Measurements from ENCODE around the gene BZW2.

Gene BZW2

DNA sequence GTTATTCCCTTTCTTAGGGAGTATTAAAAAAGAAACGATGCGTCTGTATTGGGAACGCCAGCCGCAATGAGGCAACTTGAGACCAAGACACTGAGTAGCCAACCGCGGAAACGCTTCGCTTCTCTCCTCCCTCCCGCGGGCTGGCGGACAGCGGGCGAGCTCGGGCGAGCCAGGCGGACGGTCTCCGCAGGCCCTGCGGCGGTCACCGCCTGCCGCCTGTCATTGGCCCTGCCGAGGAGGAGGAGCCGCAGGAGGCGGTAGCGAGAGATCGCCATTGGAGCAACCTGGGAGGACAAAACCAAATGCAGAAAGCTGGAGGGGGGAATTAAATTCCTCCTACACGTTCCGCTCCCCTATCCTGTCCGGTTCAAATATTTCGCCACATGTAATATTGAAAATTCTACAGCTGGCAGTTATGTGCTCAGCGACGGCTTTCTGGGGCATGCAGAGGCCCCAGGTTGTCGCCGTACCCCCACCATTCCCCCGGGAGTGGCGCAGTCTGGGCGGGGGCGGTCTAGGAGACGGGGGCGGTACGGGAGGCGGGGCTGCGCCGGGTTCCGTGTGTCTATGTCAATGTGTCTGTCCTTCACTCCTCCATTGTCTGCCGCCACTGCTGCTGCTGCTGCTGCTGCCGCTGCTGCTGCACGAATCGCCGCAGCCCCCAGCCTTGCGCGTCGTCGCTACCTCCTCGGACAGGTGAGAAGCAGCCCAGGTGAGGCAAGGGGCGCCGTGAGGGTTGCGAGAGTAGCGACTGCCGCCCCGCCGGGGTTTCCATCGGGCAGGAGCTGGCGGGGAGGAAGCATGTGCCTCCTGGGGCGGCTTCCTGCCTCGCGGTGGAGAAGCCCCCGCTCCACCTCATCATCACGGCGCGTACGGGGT is at the start of gene BZW2, which contains the start of gene ANKMY2:
Gene BZW2 (plus strand): TSS at position 589 of the 879 bp plus-strand sequence. CDS start 19,263 bp downstream, outside the sequence.
Gene ANKMY2 (minus strand): TSS at position 162 of the 879 bp plus-strand sequence. CDS start 181 bp downstream, outside the sequence.
- FAIRE-seq = peak; percentile 76

DNA sequence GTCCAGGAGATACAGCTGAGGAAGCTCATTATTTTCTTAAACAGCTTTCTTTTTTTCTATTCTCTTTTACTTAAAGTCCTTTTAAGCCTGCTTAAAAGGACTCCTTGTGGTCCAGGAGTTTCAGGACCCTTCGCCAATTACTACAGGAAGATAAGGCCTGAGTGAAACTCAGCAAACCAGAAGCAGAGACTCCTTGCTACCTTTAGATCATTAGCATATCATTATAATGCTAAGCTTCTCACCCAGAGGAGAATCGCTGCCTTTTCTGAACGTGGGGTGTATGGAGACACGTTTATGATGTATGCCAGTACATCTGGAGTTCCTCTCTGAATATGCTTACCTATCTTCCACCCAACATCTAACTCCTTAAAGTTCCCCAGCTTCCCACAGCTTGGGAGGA is 48.0 kb upstream of the BZW2 start:
- FAIRE-seq = no peak

DNA sequence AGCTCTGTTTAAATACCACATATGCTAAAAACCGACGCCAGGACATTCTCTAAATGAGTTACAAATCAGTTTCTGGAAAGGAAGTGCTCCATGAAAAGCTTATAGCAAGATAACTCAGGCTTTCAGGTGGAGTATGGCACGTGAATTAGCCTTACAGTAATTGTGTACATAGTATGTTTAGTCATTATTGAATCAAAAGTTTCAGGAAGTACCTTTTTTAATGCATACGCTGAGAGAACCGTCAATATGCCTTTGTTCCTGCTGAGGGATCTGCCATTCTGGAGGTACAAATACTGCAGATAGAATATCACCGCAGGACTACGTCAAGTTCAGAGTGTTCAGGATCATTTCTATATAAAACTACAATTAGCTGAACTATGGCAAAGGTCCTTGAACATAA is 46.1 kb upstream of the BZW2 start:
- no peak for FAIRE-seq

DNA sequence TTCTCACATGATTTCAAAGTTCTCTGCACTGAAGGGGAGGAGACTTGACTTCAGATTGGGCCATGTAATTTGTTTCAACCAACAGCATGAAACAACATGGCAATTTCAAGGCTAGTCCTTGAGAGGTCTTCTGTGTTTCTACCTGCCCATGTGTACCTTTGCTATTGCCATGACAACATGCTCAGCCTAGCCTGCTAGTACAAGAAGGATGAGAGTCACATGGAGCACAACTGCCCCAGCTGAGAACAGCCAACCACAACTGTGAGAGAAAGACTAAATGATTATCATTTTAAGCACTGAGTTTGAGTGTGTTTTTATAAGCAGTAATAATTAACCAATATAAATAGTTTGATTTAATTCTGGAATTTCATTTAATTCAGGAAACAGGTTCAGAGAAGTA is 42.3 kb upstream of the BZW2 start:
- no peak for FAIRE-seq

DNA sequence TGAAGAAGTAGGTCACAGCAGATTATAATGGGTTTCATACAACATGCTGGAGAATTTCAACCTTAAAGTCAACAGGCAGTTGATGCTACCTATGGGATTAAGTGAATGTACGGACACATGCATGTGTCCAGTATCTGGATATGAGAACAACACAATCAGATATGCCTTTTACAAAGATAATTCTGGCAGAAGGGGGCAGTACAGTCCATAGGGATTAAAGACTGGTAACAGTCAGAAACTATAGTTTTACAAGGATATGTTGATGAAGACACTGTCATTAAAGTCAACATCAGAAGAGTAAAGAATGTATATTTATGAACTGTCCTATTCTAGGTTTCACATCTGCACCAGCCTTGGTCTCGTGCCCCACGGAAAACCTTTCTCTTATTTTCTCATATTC is 41.9 kb upstream of the BZW2 start:
- no peak for FAIRE-seq

DNA sequence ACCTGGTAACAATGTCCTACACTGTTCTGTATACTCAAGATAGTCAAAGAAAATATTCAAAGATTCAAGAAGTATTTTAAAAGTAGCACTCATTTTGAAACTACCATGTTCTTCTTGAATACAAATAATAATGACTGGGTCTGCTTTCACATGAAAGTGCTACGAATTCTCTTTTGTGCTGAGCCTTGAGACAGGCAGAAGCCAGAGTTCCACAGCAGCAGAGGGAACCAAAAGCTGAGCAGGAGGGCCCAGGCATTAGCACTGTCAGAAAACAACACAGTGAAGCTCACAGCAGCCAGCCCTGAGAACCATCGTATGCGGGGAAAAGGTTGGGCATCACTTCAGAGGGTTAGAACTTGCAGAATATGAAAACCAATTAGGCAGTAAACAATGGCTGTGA is 39.3 kb upstream of the BZW2 start:
- FAIRE-seq = no peak

DNA sequence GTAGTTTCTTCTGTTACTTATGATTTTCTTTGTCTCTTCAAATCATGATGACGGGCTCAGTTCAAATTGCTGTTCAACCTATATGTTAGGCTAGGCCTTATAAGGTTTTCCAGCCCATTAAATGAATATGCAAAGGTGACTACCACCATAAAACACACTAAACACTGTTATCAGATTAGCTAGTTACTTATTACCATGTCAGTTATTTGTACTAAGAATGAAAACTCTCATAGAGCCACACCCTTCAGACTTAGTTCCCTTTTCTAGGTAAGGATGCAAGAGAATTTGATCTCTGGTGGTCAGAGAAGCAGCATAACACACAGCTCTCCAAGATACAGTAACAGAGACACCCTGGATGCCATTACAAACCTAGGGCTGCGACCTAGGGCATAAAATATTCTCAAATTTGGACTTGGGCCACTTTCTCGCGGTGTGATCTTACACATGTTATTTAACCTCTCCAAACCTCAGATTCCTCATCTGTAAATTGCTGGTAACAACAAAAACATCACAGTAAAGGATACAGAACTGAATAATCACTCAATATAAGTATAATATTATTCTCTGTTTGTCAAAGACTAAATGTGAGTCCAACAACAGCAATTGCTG is 36.0 kb upstream of the BZW2 start:
- FAIRE-seq = peak; percentile 13

DNA sequence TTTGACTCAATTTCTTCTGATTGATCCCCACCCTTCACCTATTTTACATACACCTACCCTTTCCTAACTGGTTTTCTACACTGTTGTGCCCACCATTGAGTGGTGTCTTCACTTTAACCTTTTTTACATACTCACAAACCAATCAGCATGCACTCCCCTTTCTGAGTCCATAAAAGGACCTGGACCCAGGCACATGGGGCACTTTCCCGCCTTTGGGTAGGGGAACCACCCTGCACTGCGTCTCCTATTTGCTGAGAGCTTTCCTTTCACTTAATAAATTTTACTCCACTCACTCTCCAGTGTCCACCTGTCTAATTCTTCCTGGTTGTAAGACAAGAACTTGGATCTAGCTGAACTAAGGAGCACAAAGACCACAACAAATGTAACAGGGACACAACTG is 34.3 kb upstream of the BZW2 start:
- no peak for FAIRE-seq

DNA sequence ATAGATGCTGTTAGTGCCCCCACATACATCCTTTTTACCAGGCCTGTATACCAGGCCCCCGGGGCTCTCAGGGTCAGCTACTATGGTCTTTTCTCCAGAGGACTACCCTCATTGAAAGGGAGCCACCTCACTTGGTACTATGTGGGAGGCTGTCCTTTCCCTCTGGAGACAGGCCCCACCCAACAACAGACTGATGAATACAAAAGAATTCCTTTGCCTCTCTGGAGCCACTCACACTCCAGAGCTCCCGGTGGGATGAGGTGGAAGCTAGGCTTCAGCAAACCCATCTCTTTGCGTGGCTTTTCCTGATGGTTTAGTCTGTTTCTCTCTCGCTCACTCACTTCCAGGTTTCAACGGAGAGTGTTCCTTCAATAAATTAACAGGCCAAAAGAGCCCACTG is 30.8 kb upstream of the BZW2 start:
- no peak for FAIRE-seq

DNA sequence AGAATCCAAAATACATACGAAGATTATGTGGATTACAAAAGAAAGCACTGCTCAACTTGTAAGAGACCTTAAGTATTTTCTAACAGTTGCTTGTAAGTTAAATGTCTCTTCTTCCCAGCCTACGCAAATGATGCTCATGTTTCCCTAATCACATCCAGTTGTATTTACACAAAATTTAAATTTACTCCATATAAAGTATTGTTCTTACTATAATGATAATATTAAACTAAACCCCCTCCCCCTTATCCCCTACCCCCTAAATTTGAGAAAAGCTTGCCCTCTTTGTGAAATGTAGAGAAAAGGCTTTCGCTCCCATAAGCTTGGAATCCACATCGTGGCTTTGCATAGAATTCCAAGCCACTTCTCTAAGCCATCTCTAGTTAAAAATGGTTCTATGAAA is 29.9 kb upstream of the BZW2 start:
- FAIRE-seq = no peak

DNA sequence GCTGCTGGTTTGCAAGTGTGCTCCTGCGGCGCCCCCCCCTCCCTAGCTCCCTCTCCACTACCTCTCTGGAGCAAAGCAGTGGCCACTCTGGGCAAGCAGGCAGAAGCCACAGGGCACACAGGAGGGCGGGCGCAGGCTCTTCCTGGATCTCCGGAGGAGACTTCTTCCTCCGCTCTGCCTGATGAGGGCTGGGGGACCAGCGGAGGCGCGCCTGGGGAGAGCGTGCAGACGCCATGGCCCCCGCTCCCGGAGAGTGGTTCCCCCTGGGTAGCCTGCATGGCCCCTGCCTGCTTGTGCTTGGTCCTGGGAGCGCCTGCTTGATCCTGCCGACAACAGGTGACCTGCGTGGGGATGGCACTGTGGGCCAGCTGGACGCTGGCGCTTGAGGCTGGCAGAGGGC is 29.4 kb upstream of the BZW2 start:
- FAIRE-seq = no peak

DNA sequence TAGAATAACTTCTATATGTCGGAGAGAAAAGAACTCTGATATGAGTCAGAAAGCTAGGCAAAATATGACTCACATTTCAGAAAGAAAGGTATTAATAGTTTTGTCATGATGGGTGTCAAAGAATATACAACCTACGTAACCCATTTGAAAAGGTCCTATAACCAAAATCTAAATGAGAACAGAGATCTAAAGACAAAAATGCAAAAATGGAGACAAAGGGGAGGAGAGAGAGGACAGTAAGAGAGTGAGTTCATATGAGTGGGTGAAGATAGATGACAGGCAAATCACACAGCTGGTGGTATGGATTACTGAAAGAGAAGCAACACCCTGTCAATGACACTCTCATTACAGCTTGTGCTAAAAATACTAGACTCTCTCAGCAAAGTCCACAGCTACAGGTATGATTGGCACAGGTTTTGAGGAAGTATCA is 26.0 kb upstream of the BZW2 start:
- FAIRE-seq = no peak

DNA sequence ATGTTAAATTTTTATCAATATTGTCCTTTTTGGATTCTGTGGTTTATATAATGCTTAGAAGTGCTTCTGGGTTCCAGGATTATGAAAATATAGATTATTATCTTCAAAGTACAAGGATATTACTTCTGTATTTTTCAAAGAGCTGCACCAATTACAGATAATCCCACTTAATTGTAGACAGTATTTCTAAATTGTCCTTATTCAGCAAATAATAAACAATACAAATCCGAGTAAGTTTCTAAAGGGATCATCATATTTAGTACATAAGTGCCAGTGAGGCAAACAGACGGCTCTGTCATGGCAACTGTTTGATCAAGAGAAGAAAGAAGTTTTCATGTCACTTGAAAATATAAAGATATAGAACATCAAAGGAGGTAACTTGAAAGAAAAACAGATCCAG is 19.6 kb upstream of the BZW2 start:
- no peak for FAIRE-seq

DNA sequence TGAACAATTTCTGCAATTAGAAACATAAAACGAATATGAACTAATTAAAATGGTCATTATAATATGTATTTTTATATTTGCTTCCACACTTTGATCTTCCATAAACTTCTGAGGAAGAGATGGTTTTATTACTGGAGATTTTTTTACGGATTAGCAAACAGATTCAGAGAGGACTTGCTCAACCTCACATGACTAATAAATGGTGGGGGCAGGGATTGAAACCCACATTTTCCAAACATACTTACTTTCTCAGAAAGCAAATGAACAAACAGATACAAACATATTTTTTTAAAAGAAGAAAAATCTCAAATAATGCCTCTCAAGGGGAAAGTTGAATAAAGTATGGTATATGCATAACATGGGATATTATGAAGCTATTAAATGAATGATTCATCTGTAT is 18.7 kb upstream of the BZW2 start:
- no peak for FAIRE-seq

DNA sequence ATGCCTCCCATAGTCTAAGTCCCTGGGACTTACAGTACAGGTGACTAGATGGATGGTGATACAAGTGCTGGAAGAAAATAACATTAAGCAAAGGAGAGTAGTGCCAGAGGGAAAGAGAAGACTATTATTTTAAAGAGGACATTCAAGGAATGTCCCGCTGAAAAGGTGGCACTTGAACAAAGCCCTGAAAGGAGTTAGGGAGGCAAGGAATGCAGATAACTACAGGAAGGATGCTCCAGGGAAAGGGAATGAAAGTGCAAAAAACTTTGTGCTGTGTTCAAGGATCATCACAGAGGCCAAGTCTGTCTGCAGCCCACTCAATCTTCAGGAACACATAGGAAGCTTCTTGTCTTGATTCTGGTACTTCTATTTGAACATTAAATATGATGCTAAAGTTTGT is 15.3 kb upstream of the BZW2 start:
- FAIRE-seq = no peak

DNA sequence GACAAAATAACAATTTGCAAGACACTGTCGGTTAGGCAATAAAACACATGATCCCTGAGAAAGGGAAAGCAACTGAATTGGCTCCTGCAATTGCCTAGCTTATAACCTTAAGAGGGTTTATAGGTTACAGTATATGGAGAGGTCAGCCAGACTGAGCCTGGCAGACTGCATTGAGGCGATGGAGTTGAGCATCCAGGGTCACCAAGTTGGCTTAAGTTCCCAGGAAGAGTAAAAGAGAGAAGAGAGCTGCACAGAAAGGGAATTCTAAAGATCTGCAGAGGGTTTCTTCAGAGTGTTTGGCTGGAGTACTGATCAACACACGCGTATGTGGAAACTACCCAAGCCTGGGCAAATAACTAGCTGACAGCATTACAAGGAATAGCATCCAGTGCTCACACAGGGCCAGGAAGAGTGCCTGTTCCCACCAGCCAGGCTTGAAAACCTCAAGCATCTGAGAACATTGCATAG is 11.7 kb upstream of the BZW2 start:
- no peak for FAIRE-seq

DNA sequence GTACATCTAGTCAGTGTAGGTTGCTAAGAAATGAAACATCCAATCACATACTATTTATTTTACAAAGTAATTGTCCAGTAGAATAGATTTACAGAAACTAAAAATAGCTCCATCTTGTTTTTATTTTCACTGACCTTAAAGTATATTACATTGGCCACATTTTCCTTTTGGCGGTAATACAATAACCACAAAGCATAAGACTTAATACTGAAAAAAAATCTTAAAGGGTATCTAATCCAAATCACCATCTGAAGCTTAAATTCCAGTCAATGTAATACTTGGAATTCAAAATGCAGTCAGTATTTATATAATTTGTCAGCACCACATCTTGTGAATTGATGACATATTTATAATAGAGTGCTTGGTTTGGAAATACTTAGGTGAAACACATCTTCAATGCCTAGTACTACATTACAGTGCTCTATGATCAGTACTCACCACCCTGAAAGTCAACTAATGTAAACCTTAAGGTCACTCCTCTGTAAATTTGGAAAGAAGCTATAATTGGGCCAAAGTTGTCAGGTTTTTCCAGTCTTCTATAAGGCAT is 9.4 kb upstream of the BZW2 start:
- peak; percentile 72 for FAIRE-seq

DNA sequence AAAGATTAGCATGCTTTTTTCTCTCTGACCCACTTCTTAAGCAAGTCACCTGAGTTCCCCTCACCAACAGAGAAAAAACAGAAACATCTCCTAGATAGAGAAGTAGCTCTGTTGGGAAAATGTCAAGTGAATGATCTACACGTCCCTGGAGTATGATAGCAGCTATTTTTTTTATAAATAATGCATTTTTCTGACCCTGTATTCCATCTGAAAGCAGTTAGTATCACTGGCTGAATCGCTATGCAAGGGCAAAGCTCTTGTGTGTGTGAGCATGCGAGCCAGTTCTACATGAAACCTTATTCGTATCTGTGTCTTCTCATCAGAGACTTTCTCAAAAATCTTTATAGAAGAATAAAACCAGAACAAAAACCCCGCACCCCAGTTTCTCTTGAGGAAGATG is 8.6 kb upstream of the BZW2 start:
- no peak for FAIRE-seq

DNA sequence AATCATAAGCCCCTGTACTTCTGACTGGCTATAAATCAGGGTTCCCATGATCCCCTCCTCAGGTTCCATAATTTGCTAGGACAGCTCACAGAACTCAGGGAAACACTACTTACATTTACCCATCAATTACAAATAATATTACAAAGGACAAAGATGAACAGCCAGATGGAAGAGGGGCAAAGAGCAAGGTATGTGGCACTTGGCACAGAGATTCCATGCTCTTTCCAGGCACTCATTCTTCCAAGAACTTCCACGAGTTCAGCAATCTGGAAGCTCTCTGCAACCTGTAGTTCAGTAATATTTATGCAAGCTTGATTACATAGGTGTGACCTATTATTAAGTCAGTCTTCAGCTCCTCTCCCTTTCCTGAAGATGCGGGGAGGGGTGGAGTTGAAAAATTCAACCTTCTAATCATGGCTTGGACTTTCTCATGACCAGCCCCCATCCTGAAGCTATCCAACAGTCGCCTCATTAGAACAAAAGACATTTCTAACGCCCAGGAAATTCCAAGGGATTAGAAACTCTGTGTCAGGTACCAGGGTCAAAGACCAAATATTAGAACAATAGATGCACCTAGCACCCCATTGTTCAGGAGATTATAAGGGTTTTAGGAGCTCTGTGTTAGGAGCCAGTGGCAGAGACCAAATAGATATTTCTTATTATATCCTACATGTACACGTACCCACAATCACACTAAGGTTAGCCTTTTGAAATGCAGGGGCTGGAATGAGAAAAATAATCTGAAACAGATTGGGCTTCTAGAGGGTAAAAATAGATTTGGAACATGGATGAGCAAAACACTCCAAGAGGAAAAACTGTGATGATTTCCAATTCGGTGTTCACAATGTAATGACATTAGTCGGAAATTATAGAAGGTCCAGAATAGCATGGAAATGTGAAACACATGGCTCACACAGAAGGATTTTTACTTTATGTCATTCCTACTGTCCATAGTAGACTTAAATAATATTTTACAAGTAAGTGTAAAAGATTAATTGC is 7.4 kb upstream of the BZW2 start:
- FAIRE-seq = no peak

DNA sequence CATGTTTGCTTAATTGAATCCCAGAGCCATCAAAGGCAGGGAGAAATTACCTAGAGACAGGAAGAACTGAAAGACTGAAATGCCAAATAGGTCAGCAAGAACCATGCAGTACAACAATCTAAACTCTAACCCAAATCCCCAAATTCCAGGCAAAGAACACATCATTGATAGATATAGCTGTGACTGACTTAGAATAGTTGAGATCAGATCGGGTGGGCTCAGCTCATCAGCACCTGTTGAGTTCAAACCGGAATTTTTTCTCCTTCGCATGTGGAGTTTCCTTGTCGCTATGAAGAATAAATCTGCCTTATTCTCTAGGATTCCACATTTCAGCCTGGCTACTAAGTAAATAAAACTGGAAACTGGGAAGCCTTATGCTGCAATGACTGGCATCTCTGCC is 1.8 kb upstream of the BZW2 start:
- FAIRE-seq = no peak

DNA sequence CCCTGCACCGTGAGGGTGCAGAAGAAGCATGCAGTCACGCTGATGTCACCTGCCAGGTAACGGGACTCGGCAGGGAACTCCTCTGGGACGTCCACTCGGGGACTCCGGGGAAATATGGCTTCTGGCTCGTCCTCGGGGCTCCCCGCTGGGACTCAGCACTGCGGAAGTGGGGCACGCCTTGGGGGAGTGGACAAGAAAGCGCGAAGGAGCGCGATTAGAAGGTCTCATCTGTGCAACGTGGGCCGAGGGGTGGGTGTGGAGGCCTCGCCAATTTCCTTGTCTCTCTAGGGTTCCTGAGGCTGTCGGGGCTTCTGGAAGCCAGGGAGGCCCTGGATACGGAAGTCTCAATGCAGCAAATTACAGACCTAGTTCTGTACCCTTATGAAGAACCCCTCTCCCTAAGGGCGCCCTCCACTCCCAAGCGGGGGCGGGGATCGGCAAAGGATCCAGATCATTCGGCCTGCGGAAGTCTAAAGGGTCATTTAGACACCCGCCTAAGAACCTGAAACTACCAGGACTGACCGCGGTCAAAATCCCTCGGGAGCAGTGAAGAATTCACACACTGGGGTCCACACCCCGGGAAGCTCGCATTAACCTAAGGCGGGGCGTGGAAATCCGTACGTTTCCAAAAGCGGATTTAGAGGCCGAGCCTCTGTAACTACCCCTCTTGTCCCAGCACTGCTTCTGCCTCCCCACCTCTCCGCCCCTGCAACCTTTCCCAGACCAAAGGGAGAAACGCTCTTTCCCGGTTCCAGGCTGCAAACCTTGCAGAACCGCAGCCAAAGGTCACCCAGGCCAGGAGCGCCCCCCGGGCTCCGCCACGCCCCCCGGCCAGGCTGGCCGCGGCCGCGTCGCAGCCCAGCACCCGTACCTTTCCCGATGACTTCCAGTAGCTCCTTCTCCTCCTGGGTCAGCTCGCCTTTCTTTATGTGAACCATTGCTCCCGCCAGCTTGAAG is 1.1 kb upstream of the BZW2 start:
- FAIRE-seq = no peak
